Aorta (tissue), 5 donors: ENCODE measurements around the gene FYCO1. TPM values are rescaled to one million over a fixed set of nuclear protein-coding genes. Genes with fewer than 3 reads are reported as not detected.
A peak's percentile ranks its signal among the peaks of the same experiment; 100 is the strongest.

Source experiments
- ATAC-seq: fragments of 200-7000 bp; cut with Tn5 transposase; one replicate; pipeline ENCODE4 v1.9.1; 2022; ENCODE audit warnings: moderate library complexity; ENCODE audit not compliant: low FRiP score
- DNase-seq, 2 donors: peaks; one replicate each; pipeline ENCODE4 v3.0.0-alpha.2; 2020
- H3K27ac ChIP-seq, 2 donors: one replicate each; pipeline ENCODE4 v1.5.1; 2013; ENCODE audit warnings: low read length in 2 of 2, mild to moderate bottlenecking in 2 of 2, moderate library complexity in 2 of 2, control low read depth in 1 of 2, inconsistent platforms in 1 of 2, low read depth in 1 of 2
- H3K27me3 ChIP-seq, 2 donors: one replicate each; pipeline ENCODE4 v1.6.1; 2013; ENCODE audit warnings: control low read depth in 1 of 2, low read length in 1 of 2, mild to moderate bottlenecking in 1 of 2, moderate library complexity in 1 of 2; ENCODE audit not compliant: insufficient read depth in 2 of 2, control insufficient read depth in 1 of 2
- H3K36me3 ChIP-seq, 2 donors: one replicate each; pipeline ENCODE4 v1.6.1; 2013; ENCODE audit warnings: control low read depth in 1 of 2, low read length in 1 of 2, mild to moderate bottlenecking in 1 of 2; ENCODE audit not compliant: insufficient read depth in 2 of 2, control insufficient read depth in 1 of 2
- H3K4me1 ChIP-seq, 2 donors: one replicate each; pipeline ENCODE4 v1.6.1; 2013; ENCODE audit warnings: low read length in 2 of 2, control low read depth in 1 of 2, mild to moderate bottlenecking in 1 of 2, moderate library complexity in 1 of 2; ENCODE audit not compliant: insufficient read depth in 2 of 2, control insufficient read depth in 1 of 2
- H3K4me3 ChIP-seq, 2 donors: one replicate each; pipeline ENCODE4 v1.5.1; 2013; ENCODE audit warnings: low read length in 2 of 2, control low read depth in 1 of 2, mild to moderate bottlenecking in 1 of 2
- H3K9me3 ChIP-seq: one replicate; pipeline ENCODE4 v1.6.1; 2013; ENCODE audit warnings: mild to moderate bottlenecking, low read length; ENCODE audit not compliant: control insufficient read depth
- WGBS, 2 donors: extraction: QIAGEN DNeasy Blood & Tissue Kit; methylation state at CpG; one replicate each; pipeline ENCODE4 v1.1.7; 2013; 5-methylcytosine and 5-hydroxymethylcytosine counted together
- intact Hi-C, 2 donors: fragments of 100-400 bp; cut with DNase I; formaldehyde crosslinking; loops; one replicate each; pipeline versions ENCODE4 v1.14.2 to v1.15.0; 2022
- polyA plus RNA-seq, 2 donors: library from polyadenylated mRNA; stranded (reverse); fragments of 200-250 nt; gene quantifications; one replicate each; pipeline ENCODE4 v1.2.3, GENCODE V29; 2013
- total RNA-seq, 2 donors: library from RNA; stranded (reverse); fragmentation: NEBNext Ultra II Directional; extraction: Animal tissue kit (Norgen Biotek cat#: 25700); gene quantifications; one replicate each; pipeline ENCODE4 v1.2.1, GENCODE V29; 2021
- donor health status: healthy with polysubstance abuse.
- donor health status: Bipolar disorder and iron deficiency.
- donor health status: DM: no; HTN: no; CAD: no.
- donor health status: DM: no; HTN: no; CAD: no.
- donor health status: DM: yes; HTN: yes; CAD: no.

Gene FYCO1
- total and polyA plus RNA-seq, 4 donors, result 15.9 to 91.8 (median 51.7) TPM

DNA sequence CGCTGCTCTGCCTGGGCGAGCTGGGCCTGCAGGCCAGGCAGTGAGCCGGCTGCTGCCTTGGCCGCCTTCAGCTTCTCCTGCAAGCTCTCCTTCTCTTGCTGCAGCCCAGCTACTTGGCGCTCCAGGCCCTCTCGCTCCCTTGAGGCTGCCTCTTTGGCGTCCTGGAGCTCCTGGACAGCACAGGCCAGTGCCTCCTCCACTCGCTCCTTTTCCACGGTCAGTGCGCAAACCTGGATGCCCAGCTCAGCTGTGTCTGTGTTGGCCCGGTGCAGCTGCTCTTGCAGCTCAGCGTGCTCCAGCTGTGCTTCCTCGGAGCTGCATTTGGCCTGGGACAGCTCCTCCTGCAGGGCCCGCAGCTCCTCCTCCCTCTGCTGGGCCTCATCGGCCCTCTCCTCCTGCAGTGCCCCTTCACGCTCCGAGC, 29.2 kb downstream of the FYCO1 start:
- H3K27ac ChIP-seq, result peak overlapping the region in 1 of 2 donors; percentile 53
- intact Hi-C loops, result no loop called here
- DNase-seq (no peak), ATAC-seq (peak; percentile 58)
- no peaks in the 10 kb centered on the region for H3K27me3 ChIP-seq
- peaks cover 0 to 11% of the 10 kb centered on the region in 2 donors for H3K36me3 ChIP-seq
- WGBS, 2 donors, result 28 to 37% methylated on average over 17 of the region's 17 CpGs
- no peaks in the 10 kb centered on the region for H3K9me3 ChIP-seq
- H3K4me3 ChIP-seq, result no peak overlapping the region
- no peaks in the 10 kb centered on the region for H3K4me1 ChIP-seq

DNA sequence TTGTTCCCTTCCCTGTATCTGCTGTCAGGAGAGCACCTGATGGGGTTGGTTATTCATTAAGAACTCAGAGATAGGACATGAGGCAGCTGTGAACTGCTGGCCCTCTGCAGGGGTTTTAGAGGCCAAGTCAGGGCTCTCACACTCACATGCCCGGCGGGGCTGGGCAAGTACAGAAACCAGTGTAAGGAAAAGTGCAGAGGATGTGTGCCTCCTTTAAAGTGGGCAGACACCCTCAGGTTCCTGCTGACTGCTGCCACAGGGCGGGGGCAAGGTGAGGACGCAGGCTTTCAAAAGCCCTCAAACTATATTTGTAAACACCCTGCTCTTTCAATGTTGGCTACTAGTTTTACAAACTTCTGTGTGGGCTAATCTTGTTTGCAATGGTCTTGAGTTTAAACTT, 30.0 kb downstream of the FYCO1 start:
- ATAC-seq, result no peak
- 78 to 80% methylated on average over 4 of the region's 4 CpGs for WGBS, 2 donors
- H3K4me3 ChIP-seq, result no peak overlapping the region
- H3K27me3 ChIP-seq, result no peaks in the 10 kb centered on the region
- no peaks in the 10 kb centered on the region for H3K9me3 ChIP-seq
- DNase-seq, result no peak
- intact Hi-C loops, result no loop called here
- no peaks in the 10 kb centered on the region for H3K4me1 ChIP-seq
- no peak overlapping the region for H3K27ac ChIP-seq
- H3K36me3 ChIP-seq, result peaks cover 0 to 11% of the 10 kb centered on the region in 2 donors

DNA sequence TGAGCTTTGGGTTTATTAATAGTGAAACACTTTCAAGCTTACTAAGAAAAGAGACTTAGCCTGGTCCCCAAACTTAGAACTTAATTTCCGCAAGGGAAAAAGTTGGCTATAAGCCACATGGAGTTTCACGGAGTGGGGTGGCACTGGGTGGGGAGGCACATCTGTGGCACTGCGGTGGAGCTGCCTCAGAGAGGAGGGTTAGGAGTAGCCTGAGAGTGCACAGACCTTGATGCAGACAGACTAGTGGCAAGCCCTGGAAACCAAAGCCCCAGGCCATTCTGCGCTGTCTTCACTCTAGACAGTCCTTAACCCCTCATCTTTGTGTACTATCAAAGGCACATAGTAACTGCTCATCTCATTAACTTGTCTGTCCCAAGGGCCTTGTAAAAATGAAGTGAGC, 30.4 kb downstream of the FYCO1 start:
- Histone ChIP-seq H3K27ac (no peak overlapping the region), H3K9me3 (no peaks in the 10 kb centered on the region), H3K36me3 (peaks cover 0 to 11% of the 10 kb centered on the region in 2 donors), H3K4me3 (no peak overlapping the region), H3K27me3 (no peaks in the 10 kb centered on the region), H3K4me1 (no peaks in the 10 kb centered on the region)
- DNase-seq (no peak), ATAC-seq (no peak)
- WGBS, 2 donors, result 58 to 62% methylated on average over 4 of the region's 4 CpGs
- intact Hi-C loops, result no loop called here

DNA sequence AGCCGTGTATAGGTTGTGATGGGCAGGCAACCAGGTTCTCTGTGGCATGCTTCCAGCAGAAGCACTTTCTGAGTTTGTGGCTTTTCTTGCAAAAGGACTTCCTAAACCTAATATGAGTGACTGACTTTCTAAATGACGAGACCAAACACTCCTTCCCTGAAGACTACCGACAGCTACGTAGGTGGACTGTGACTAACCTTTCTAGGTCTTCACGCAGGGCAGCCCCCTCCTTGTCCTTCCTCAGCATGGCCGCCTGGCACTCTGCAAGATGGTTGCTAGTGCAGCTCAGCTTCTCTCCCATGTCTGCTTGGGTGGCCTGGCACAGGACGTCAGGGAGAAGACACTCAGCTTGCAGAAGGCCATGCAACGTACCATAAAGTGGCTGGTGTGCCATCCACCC, 31.5 kb downstream of the FYCO1 start:
- no peaks in the 10 kb centered on the region for H3K27me3 ChIP-seq
- 85 to 86% methylated on average over 8 of the region's 8 CpGs for WGBS, 2 donors
- peaks cover 6 to 15% of the 10 kb centered on the region in 2 donors for H3K36me3 ChIP-seq
- DNase-seq, result no peak
- no peak for ATAC-seq
- no peaks in the 10 kb centered on the region for H3K4me1 ChIP-seq
- H3K9me3 ChIP-seq, result no peaks in the 10 kb centered on the region
- intact Hi-C loops, result no loop called here
- no peak overlapping the region for H3K4me3 ChIP-seq
- H3K27ac ChIP-seq, result no peak overlapping the region

DNA sequence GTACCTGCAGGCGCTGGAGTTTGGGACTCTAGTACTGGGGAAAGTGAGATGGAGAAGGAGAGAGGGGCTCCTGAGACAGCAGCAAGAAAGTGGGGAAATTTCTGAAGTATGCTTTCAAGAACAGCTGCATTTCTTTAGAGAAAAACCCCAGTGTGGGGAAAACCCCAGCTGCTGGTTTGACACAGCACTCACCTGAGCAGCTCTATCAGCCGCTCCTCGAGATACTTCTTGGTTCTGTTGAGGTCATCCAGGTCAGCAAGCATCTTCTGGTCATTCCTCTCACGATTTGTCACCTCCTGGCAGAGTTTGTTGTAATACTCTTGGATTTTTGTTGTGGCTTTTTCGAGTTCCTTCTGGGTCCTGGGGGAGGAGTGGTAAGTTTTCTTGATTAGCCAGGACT, 33.6 kb downstream of the FYCO1 start:
- DNase-seq (no peak), ATAC-seq (no peak)
- H3K27ac ChIP-seq, result no peak overlapping the region
- peaks cover 7 to 30% of the 10 kb centered on the region in 2 donors for H3K36me3 ChIP-seq
- H3K4me3 ChIP-seq, result no peak overlapping the region
- no peaks in the 10 kb centered on the region for H3K4me1 ChIP-seq
- no peaks in the 10 kb centered on the region for H3K9me3 ChIP-seq
- H3K27me3 ChIP-seq, result no peaks in the 10 kb centered on the region
- 87 to 91% methylated on average over 5 of the region's 5 CpGs for WGBS, 2 donors
- intact Hi-C loops, result no loop called here

DNA sequence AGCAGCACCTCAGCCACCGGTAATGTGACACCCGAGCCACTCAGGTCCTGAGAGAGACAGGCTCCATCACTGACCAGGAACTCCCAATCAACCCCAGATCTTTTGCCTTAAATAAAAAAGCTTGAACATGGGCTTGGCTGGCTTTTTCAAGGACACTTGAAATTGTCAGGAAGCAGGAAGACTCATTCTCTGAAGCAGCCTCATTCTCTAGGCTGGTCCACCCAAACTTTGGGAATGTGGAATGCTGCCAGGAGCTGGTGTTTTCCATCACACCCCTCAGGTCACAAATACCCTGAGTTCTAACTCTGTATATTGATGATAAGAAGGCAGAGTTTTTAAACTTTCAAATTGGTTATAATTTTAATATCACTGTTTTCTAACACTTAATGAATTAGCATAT, 35.3 kb downstream of the FYCO1 start:
- H3K9me3 ChIP-seq, result no peaks in the 10 kb centered on the region
- ATAC-seq (no peak), DNase-seq (no peak)
- H3K27ac ChIP-seq, result no peak overlapping the region
- H3K4me3 ChIP-seq, result no peak overlapping the region
- H3K36me3 ChIP-seq, result peaks cover 10 to 32% of the 10 kb centered on the region in 2 donors
- no peaks in the 10 kb centered on the region for H3K4me1 ChIP-seq
- WGBS, 2 donors, result 88 to 90% methylated on average over 2 of the region's 2 CpGs
- intact Hi-C loops, result no loop called here
- no peaks in the 10 kb centered on the region for H3K27me3 ChIP-seq

DNA sequence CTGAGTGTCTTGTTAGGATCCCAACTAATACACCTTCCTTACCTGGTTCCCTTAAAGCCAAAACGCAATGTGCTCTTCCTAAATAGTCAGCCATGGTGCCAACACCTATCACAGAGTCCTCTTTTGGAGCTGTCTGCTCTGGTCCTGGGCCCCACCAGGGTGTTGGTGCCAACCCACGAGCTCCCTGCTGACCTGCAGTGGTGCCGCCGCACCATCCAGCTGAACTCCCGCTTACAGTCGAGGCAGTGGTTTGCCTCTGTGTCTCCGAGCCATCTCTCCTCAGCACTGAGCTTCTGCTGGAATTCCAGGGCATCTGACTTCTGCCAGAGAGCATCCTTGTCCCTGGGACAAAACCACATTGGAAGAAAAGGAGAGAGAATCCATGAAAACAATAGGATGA, 36.4 kb downstream of the FYCO1 start:
- ATAC-seq, result no peak
- peaks cover 12 to 34% of the 10 kb centered on the region in 2 donors for H3K36me3 ChIP-seq

DNA sequence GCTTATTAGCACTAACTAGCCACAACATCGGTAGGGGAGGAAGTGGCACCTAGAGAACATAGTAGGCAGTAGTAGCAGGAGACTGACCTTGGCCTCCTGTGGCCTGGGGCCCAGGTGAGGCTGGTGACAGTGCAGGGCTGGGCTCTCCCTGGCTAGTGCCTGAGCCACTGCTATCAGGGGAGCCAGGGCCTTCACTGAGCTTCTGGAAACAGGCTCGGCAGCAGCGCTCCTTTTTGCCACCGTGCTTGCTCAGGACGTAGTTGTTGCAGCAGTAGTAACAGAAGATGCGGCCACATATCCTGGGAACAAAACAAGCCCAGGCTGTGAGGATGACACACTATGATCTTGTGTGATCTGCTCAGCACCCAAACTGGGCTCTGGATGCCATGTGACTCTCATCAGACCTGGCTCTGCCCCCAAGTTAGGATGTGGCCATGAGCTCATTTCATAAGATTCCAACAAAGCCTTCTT, 37.3 kb downstream of the FYCO1 start:
- no peak overlapping the region for H3K4me3 ChIP-seq
- no peak for ATAC-seq
- no peaks in the 10 kb centered on the region for H3K9me3 ChIP-seq
- DNase-seq, result peak in 1 of 2 donors; percentile 51
- intact Hi-C loops, result no loop called here
- H3K27ac ChIP-seq, result no peak overlapping the region
- H3K4me1 ChIP-seq, result no peaks in the 10 kb centered on the region
- 88 to 89% methylated on average over 6 of the region's 6 CpGs for WGBS, 2 donors
- no peaks in the 10 kb centered on the region for H3K27me3 ChIP-seq
- peaks cover 12 to 35% of the 10 kb centered on the region in 2 donors for H3K36me3 ChIP-seq

More for the DNA sequence above, 36.4 kb downstream of the FYCO1 start:
- WGBS, 2 donors, result 91 to 93% methylated on average over 7 of the region's 7 CpGs
- Histone ChIP-seq H3K9me3 (no peaks in the 10 kb centered on the region), H3K4me1 (no peaks in the 10 kb centered on the region), H3K27me3 (no peaks in the 10 kb centered on the region), H3K27ac (no peak overlapping the region), H3K4me3 (no peak overlapping the region)
- intact Hi-C loops, result no loop called here
- DNase-seq, result peak in 1 of 2 donors; percentile 55

DNA sequence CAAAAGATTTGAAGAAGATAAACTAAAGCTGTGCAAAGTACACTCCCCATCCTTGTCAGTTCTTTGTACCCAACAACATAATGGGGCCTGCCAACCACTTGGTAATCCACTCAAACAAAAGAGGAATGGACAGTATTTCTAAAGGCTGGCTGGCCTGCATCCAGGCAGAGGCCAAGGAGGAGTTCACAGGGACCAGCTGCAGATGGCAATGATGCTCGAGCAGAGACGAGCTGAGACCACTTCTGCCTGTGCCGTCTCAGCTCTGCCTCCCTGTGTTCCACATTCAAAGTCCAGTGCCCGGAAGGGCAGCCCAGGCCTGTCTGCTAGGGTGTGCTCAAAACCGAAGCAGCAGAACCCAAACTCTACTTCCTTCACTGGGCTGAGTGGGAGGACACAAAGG, 38.0 kb downstream of the FYCO1 start:
- H3K27ac ChIP-seq, result no peak overlapping the region
- no peaks in the 10 kb centered on the region for H3K9me3 ChIP-seq
- 72% methylated on average over 5 of the region's 5 CpGs for WGBS, 2 donors
- no peaks in the 10 kb centered on the region for H3K4me1 ChIP-seq
- H3K4me3 ChIP-seq, result no peak overlapping the region
- no peaks in the 10 kb centered on the region for H3K27me3 ChIP-seq
- intact Hi-C loops, result no loop called here
- peaks cover 14 to 35% of the 10 kb centered on the region in 2 donors for H3K36me3 ChIP-seq
- peak in 1 of 2 donors; percentile 44 for DNase-seq
- no peak for ATAC-seq
